NCI-H82 treated with DMSO at 0.1 percent for 48 hours (cell line): Measurements from ENCODE around the gene SERPINA5.

ENCODE experiments used
- DNase-seq: peaks from one replicate; lab custom pipeline; 2025; ENCODE audit not compliant: unreplicated experiment; lab: John Stamatoyannopoulos, UW

Gene SERPINA5

DNA sequence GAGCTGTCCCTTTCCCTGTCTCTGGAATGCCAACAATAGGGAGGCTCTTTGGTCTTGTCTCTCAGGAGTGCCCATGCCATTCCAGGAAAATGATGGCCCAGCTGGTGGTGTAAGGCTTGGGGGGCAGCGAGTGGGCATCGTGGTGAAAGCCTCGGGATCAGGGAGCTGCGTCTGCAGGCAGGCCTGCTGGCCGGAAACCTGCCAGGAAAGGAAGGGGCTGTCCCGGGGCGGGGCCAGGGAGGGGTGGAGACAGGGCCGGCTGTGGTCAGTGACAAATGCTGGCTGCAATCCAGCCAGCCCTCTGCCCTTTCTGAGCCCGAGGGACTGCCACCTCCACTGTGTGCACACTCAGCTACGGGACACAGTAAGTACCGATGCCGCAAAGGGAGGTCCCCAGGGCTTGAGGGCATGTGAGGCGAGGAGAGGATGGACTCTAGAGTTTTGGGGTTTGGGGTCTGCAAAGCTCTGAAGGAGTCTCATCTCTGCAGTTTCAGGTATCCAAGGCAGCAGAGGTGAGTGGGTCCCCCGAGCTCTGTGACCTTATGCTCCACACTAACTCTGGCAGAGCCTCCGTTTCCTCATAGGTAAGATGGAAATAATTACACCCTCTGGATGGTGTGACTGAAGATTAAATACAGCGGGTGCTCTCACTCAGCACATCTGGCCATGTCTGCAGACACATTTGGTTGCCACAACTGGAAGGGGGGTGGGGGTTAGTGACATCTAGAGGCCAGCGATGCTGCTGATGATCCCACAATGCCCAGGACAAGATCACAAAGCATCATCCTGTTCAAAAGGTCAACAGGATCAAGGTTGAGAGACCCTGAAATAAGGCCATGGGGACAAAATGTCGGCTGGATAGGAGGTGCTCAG is at the start of gene SERPINA5:
Gene SERPINA5, plus strand, starts transcription at position 300 of the 873 bp plus-strand sequence. CDS start 5,937 bp downstream, outside the sequence.
- no peak for DNase-seq

GRCh38 chr14:94532447-94532846 is 48.8 kb upstream of the SERPINA5 start:
- no peak for DNase-seq

GRCh38 chr14:94535506-94535905 is 45.7 kb upstream of the SERPINA5 start:
- no peak for DNase-seq

DNA sequence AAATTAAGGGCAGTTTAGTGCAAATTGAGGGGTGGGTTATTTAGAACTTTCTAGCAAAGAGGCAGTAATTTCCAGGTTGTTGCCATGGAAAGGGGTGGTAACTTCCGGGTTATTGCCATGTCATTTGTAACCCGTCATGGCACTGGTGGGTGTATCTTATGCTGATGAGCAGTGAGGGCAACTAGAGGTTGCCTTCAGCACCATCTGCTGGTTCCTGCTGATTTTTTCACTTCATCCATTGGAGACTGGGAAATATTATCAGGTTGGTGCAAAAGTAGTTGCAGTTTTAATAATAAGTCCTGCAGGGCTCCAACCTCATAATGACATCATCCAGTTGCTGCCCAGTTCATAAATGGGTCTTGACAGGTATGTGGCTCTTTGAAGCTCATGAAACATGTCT is 44.4 kb upstream of the SERPINA5 start:
- no peak for DNase-seq

DNA sequence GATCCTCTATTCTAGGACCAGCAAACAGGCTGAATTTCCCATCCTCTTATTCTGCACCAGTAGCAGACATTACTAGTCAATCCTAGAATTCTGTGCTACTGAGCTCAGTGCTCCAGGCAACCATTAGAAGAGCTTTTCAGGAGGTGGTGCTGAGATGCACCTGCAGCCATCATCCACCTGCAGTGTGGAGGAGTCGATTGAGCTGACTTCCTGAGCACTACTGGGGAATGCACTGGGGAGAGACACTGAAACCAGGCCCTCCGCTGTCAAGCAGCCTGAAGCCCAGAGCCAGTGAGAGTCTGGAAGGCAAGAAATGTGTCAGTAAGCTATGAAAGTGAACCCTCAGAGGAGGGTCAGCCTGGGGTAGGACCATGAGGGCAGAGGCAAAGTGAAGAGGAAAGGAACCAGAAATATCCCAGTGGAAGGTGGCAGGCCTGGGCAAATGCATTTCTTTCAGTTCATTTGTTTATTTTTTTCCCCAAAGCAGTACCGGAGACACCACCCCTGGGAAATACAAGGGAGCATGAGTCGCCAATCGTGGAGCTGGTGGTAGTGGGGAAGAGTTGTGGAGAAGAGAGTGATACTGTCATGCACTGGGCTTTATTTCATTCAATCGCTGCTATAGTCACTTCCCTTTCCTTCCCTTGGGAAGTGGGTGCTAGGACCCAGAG is 43.0 kb upstream of the SERPINA5 start:
- DNase-seq: no peak

DNA sequence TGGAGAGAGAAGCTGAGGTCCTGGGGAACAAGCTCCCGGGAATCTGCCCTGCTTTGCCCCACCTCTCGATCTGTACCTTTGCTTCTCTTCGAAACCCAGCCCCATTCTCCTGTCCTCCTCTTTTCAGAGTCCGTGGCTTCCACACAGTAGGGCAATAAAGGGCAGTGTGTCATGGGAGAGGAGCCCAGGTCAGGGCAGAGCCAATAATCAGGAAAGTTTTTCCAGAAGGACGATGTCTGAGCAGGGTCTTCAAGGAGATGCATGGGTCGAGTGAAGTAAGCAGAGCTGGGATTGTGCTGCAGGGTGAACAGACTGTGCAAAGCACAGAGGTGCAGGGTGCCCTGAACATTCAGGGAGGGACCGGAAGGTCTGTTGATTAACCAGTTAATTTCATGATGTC is 42.0 kb upstream of the SERPINA5 start:
- no peak for DNase-seq

DNA sequence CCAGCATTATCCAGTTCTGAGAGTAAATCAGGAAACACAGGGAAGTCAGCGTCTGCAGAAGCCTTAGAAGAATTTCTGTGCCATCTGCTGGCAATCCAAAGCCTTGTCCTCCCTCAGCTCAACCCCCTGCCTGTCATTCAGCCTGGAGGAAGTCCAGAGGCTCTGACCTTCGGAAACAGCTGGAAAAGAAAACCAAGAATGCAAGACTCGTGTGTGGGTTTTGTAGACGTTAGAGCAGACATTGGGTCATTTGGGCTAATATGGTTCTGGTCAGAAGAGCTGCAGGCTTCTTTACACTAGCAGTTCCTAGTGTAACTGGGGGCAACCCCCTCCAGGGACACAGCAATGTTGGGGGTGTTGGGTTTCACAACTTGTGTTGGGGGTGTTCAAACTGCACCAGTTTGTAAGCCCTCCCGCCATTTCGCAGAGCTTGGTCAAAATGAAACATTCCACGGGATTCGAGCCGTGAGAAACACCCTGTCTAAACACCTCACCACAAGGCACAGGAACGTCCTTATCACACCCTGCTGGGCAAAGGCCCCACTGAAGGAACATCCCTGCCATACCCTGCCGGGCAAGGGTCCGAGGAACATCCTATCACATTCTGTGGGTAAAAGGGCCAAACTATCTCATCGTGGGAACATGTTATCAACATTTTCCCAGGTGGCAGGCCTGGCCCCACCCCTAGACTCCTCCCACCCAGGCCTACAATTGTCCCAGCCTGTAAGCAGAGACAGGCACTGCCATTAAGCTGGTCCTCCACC is 41.0 kb upstream of the SERPINA5 start:
- DNase-seq: no peak

- DNase-seq: no peak
Measured at GRCh38 chr14:94541234-94541975, 39.8 kb upstream of the SERPINA5 start.

- DNase-seq: no peak
Measured at GRCh38 chr14:94542111-94542810, 39.0 kb upstream of the SERPINA5 start.

- no peak for DNase-seq
Measured at GRCh38 chr14:94542811-94543440, 38.3 kb upstream of the SERPINA5 start.

GRCh38 chr14:94543449-94544124 is 37.6 kb upstream of the SERPINA5 start:
- DNase-seq: no peak

DNA sequence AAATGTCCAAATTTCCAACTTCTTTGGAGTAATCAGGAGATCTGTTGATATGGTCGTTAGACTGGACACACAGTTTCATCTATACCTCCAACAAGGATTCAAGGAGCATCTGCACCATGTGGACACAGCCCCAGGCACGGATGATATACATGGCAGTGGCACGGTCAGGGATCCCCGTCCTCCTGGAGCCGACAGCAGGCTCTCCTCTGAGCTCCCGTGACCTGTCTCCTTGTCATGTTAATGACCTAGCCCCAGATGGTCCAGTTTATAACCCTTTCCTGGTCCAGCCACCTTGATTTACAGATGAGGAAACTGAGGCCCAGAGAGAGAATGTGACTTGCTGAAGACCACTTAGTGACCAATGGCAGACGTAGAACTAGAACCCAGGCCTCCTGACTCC is 36.5 kb upstream of the SERPINA5 start:
- DNase-seq: no peak

DNA sequence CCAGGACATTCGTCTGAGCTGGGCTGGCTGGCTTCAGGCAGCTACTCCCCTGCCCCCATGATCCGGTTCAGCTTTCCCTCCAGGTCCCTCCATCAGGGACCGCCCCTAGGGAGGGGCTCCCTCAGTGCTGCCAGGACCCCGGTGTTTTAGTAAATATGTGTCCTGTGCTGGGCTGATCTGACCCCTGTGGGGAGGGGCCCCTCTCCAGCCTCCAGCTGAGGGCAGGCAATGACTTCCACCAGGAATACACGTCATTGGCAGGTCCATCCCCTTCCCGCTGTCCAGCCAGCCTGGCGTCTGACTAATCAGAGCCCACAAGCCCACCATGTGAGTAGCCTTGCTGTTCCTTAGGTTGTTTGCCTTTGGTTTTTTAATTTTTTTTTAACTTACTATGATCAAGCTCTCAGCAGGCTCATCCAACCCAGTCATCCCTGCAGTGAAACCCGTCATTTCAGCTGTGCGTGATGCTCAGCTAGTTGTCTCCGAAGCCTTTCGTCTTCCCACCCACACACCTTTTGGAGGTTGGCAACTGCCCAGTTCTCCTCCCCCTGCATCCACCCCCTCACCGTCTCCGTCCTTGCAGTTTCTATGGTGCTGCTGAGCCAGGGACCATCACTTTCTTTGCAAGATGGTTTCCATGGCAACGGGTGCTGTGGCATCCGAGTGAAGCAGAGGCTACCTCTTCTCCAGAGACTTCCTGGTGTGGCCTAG is 35.9 kb upstream of the SERPINA5 start:
- no peak for DNase-seq

DNA sequence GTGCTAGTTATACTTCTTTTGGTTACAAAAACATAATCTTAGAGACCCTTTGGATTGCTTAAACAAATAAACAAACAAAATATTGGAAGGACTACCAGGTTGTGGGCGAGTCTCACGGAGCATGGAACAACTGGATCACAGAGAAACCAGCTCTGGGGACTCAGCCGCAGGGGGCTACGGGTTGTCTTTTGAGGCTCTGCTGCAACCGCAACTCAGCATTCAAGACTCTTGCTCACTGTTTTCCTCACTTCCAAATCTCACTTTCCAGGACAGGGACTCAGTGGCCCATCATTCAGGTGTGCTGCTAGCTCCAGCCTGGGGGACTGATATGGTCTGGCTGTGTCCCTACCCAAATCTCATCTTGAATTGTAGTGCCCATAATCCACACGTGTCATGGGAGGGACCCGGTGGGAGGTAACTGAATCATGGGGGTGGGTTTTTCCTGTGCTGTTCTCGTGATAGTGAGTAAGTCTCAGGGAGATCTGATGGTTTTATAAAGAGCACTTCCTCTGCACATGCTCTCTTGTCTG is 34.0 kb upstream of the SERPINA5 start:
- no peak for DNase-seq

- DNase-seq: no peak
Measured at GRCh38 chr14:94547726-94548125, 33.5 kb upstream of the SERPINA5 start.

- no peak for DNase-seq
Measured at GRCh38 chr14:94548131-94548998, 32.9 kb upstream of the SERPINA5 start.
